WTC11 (cell line): Measurements from ENCODE around the gene MECR. TPM values are rescaled to one million over a fixed set of nuclear protein-coding genes. Genes with fewer than 3 reads are reported as not detected.
"Not testable (repeated sequence)": the region's sequence is repeated elsewhere in the genome, so short reads cannot be mapped to it uniquely, and the experiment has no call there.

Experiments
- ATAC-seq: fragments of 200-7000 bp; cut with Tn5 transposase; 2 replicates; pipeline ENCODE4 v1.10.0; 2021; ENCODE audit warnings: mild to moderate bottlenecking, moderate library complexity
- CTCF ChIA-PET: fragments of 300-600 bp; sonication (Branson Sonifier 250); formaldehyde crosslinking; loops from one replicate; lab custom pipeline; 2021; ENCODE audit warnings: antibody characterized with exemption; lab: Charles Lee
- POLR2A ChIA-PET: fragments of 350-600 bp; sonication (Branson Sonifier 250); formaldehyde crosslinking; loops from one replicate; lab custom pipeline; 2021; ENCODE audit warnings: antibody characterized with exemption; lab: Charles Lee
- DNase-seq: peaks from one replicate; pipeline ENCODE4 v3.0.0; 2021; ENCODE audit warnings: low spot score
- H3K27ac Mint-ChIP-seq: 2 replicates; pipeline ENCODE4 v1.8.0; 2021; ENCODE audit warnings: mixed read lengths
- H3K27me3 Mint-ChIP-seq: 2 replicates; pipeline ENCODE4 v1.8.0; 2021; ENCODE audit warnings: low read depth, mild to moderate bottlenecking, moderate library complexity, mixed read lengths
- H3K36me3 Mint-ChIP-seq: 2 replicates; pipeline ENCODE4 v1.8.0; 2021; ENCODE audit warnings: mixed read lengths
- H3K4me1 Mint-ChIP-seq: 2 replicates; pipeline ENCODE4 v1.8.0; 2022; ENCODE audit warnings: mixed read lengths
- H3K4me3 Mint-ChIP-seq: 2 replicates; pipeline ENCODE4 v1.8.0; 2021; ENCODE audit warnings: mild to moderate bottlenecking, moderate library complexity, mixed read lengths
- H3K9me3 Mint-ChIP-seq: 2 replicates; pipeline ENCODE4 v1.8.0; 2021; ENCODE audit warnings: mixed read lengths
- FOXK1 ChIP-seq: sonication (generic); formaldehyde crosslinking; IDR thresholded peaks from 2 replicates; pipeline ENCODE4 v1.8.0; 2022; ENCODE audit warnings: mild to moderate bottlenecking, moderate library complexity, missing genetic modification reagents
- GABPB1 ChIP-seq: sonication (generic); formaldehyde crosslinking; IDR thresholded peaks from 2 replicates; pipeline ENCODE4 v1.8.1; 2023; ENCODE audit warnings: mild to moderate bottlenecking, missing genetic modification reagents
- GRHL2 ChIP-seq: fragments of 250-450 bp; sonication (Bioruptor Pico); IDR thresholded peaks from 2 replicates; pipeline ENCODE4 v1.8.0; 2022; ENCODE audit warnings: mild to moderate bottlenecking, moderate library complexity; ENCODE audit not compliant: insufficient replicate concordance, severe bottlenecking
- GTF2I ChIP-seq: fragments of 250-450 bp; sonication (Bioruptor Pico); conservative IDR thresholded peaks from 2 replicates; pipeline ENCODE4 v1.4.0; 2021; ENCODE audit warnings: mild to moderate bottlenecking
- IRF2 ChIP-seq: sonication (generic); formaldehyde crosslinking; IDR thresholded peaks from 2 replicates; pipeline ENCODE4 v1.8.0; 2022; ENCODE audit warnings: low read depth, missing genetic modification reagents, borderline replicate concordance
- JUN ChIP-seq: sonication (generic); formaldehyde crosslinking; IDR thresholded peaks from 2 replicates; pipeline ENCODE4 v1.8.0; 2023; ENCODE audit warnings: mild to moderate bottlenecking, missing genetic modification reagents
- MYBL2 ChIP-seq: sonication (generic); formaldehyde crosslinking; IDR thresholded peaks from 2 replicates; pipeline ENCODE4 v1.8.1; 2023; ENCODE audit warnings: mild to moderate bottlenecking, moderate library complexity, missing genetic modification reagents
- NFE2L1 ChIP-seq: sonication (generic); formaldehyde crosslinking; IDR thresholded peaks from 2 replicates; pipeline ENCODE4 v1.8.1; 2023; ENCODE audit warnings: missing genetic modification reagents
- RELA ChIP-seq: sonication (generic); formaldehyde crosslinking; IDR thresholded peaks from 2 replicates; pipeline ENCODE4 v1.8.1; 2022; ENCODE audit warnings: missing genetic modification reagents, mild to moderate bottlenecking, borderline replicate concordance
- TCF7 ChIP-seq: sonication (generic); formaldehyde crosslinking; IDR thresholded peaks from 2 replicates; pipeline ENCODE4 v1.8.0; 2022; ENCODE audit warnings: mild to moderate bottlenecking, low read depth, missing genetic modification reagents, moderate library complexity
- ZNF219 ChIP-seq: sonication (generic); formaldehyde crosslinking; IDR thresholded peaks from 2 replicates; pipeline ENCODE4 v1.8.0; 2023; ENCODE audit warnings: missing genetic modification reagents, mild to moderate bottlenecking, borderline replicate concordance
- ZNF232 ChIP-seq: sonication (generic); formaldehyde crosslinking; IDR thresholded peaks from 2 replicates; pipeline ENCODE4 v1.8.0; 2022; ENCODE audit warnings: mild to moderate bottlenecking, missing genetic modification reagents
- ZNF263 ChIP-seq: sonication (generic); formaldehyde crosslinking; IDR thresholded peaks from 2 replicates; pipeline ENCODE4 v1.8.1; 2022; ENCODE audit warnings: low read depth, mild to moderate bottlenecking, moderate library complexity, missing genetic modification reagents
- ZNF317 ChIP-seq: sonication (generic); formaldehyde crosslinking; IDR thresholded peaks from 2 replicates; pipeline ENCODE4 v1.8.1; 2023; ENCODE audit warnings: low read depth, mild to moderate bottlenecking, moderate library complexity, missing genetic modification reagents, borderline replicate concordance
- ZNF416 ChIP-seq: fragments of 250-450 bp; sonication (Bioruptor Pico); IDR thresholded peaks from 2 replicates; pipeline ENCODE4 v1.9.0; 2021; ENCODE audit warnings: mild to moderate bottlenecking, inconsistent platforms
- ZNF423 ChIP-seq: fragments of 250-450 bp; sonication (Bioruptor Pico); IDR thresholded peaks from 2 replicates; pipeline ENCODE4 v2.1.2; 2022; ENCODE audit warnings: mild to moderate bottlenecking, moderate library complexity
- total RNA-seq: library from RNA; stranded (reverse); gene quantifications from 3 replicates; pipeline ENCODE4 v1.2.3, GENCODE V29; 2021
- TF ChIP-seq, protein P1 (sequence below): sonication (generic); formaldehyde crosslinking; IDR thresholded peaks from 2 replicates; pipeline ENCODE4 v1.8.1; 2022; ENCODE audit warnings: missing genetic modification reagents, borderline replicate concordance
- TF ChIP-seq, protein P2 (sequence below): sonication (generic); formaldehyde crosslinking; IDR thresholded peaks from 2 replicates; pipeline ENCODE4 v1.8.1; 2023; ENCODE audit warnings: mild to moderate bottlenecking, missing genetic modification reagents, moderate library complexity
- TF ChIP-seq, protein P3 (sequence below): sonication (generic); formaldehyde crosslinking; IDR thresholded peaks from 2 replicates; pipeline ENCODE4 v1.8.1; 2023; ENCODE audit warnings: mild to moderate bottlenecking, missing genetic modification reagents, borderline replicate concordance
- TF ChIP-seq, protein P4 (sequence below): fragments of 250-450 bp; sonication (Bioruptor Pico); IDR thresholded peaks from 2 replicates; pipeline ENCODE4 v1.9.0; 2021; ENCODE audit warnings: moderate library complexity, mild to moderate bottlenecking, inconsistent platforms, borderline replicate concordance
- TF ChIP-seq, protein P5 (sequence below): fragments of 250-450 bp; sonication (Bioruptor Pico); conservative IDR thresholded peaks from 2 replicates; pipeline ENCODE4 v1.9.0; 2021; ENCODE audit warnings: mild to moderate bottlenecking
- TF ChIP-seq, protein P6 (sequence below): sonication (generic); formaldehyde crosslinking; IDR thresholded peaks from 2 replicates; pipeline ENCODE4 v1.8.1; 2022; ENCODE audit warnings: mild to moderate bottlenecking, missing genetic modification reagents, moderate library complexity, borderline replicate concordance

The MECR gene
- total RNA-seq, 1 experiment from 2014 or later: 37.6 TPM

DNA sequence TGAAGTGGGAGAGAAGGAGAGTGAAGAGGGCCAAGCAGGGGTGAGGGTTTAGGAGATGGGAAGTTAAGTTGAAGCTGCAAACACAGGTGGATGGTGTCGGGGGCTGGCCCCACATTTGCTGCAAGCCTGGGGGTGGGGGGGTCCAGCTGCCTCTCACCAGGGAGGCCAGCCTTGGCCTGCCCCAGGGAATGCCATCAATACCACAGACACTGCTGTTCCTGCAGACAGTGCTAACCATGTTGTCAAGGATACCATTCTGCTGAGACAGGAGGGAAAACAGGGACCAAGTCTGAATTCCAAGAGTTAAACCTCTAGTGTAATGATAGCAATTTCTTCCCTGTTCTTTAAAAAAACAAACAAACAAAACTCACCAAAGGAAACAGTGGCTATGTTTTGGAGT lies 8.0 kb downstream of the MECR start:
- H3K9me3 Mint-ChIP-seq: no peaks in the 10 kb centered on the region
- no peak for DNase-seq
- no peaks in the 10 kb centered on the region for H3K27me3 Mint-ChIP-seq
- no peak for ATAC-seq
- ChIA-PET CTCF (interaction anchor here (1.2 kb wide), 1 partner anchor 41 kb away, joined by 5 read pairs; the partner anchor contains the start of gene SRSF4), POLR2A (no interaction called here)
- peaks cover 33% of the 10 kb centered on the region for H3K4me1 Mint-ChIP-seq
- H3K27ac Mint-ChIP-seq: peak overlapping the region; percentile 54; the same call in 1 of the 2 replicates
- no peak overlapping the region for H3K4me3 Mint-ChIP-seq
- peaks cover 5% of the 10 kb centered on the region; the same call in 1 of the 2 replicates for H3K36me3 Mint-ChIP-seq
- no peak for TF ChIP-seq ZNF317 (CRISPR knock-in tag)
- TF ChIP-seq MYBL2 (CRISPR knock-in tag): no peak
- no peak for TF ChIP-seq GABPB1 (CRISPR knock-in tag)
- TF ChIP-seq ZNF263: no peak
- TF ChIP-seq, protein P1, sequence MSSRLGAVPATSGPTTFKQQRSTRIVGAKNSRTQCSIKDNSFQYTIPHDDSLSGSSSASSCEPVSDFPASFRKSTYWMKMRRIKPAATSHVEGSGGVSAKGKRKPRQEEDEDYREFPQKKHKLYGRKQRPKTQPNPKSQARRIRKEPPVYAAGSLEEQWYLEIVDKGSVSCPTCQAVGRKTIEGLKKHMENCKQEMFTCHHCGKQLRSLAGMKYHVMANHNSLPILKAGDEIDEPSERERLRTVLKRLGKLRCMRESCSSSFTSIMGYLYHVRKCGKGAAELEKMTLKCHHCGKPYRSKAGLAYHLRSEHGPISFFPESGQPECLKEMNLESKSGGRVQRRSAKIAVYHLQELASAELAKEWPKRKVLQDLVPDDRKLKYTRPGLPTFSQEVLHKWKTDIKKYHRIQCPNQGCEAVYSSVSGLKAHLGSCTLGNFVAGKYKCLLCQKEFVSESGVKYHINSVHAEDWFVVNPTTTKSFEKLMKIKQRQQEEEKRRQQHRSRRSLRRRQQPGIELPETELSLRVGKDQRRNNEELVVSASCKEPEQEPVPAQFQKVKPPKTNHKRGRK (CRISPR knock-in tag): no peak
- no peak for TF ChIP-seq RELA (CRISPR knock-in tag)
- TF ChIP-seq, all 79 proteins: peak for 0

DNA sequence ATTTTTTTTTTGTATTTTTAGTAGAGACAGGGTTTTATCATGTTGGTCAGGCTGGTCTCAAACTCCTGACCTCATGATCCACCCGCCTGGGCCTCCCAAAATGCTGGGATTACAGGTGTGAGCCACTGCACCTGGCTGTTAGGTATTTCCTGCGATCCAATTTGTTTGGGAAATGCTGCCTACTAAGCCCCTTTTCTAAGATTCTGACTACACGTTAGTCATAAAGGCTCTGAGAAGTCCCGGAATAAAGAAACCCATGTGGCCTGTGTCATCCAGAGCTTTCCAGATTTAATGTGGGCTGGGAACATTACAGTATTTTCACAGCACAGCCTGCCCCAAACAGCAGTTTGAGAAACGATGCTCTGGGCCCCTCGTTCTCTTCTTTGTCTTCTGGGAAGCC lies 8.5 kb downstream of the MECR start:
- CTCF ChIA-PET: interaction anchor here (1.2 kb wide), 1 partner anchor 40 kb away, joined by 5 read pairs; the partner anchor contains the start of gene SRSF4

DNA sequence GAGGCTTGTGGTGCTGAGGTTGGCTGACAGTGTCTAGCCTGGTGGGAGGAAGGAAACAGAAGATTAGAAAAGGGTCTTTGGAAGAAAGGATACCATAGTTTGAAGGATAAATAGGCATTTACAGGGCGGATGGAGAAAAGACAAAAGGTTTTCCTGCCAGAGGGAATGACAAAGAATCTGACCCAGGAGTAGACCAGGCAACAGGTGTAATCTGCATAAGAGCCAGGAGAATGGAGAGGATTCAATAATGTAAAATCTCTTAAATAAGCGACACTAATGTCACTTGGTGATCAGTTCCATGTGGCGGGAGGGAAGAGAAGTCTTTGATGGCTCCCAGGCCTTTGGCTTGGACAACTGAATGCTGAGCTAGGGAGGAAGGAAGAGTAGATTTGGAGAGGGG lies 9.4 kb downstream of the MECR start:
- ChIA-PET CTCF (interaction anchor here (1.2 kb wide), 1 partner anchor 39 kb away, joined by 5 read pairs; the partner anchor contains the start of gene SRSF4), POLR2A (no interaction called here)
- peak overlapping the region; percentile 60 for H3K27ac Mint-ChIP-seq
- H3K4me3 Mint-ChIP-seq: no peak overlapping the region
- no peak for DNase-seq
- no peak for ATAC-seq
- no peaks in the 10 kb centered on the region for H3K27me3 Mint-ChIP-seq
- H3K4me1 Mint-ChIP-seq: peaks cover 26% of the 10 kb centered on the region
- peaks cover 5% of the 10 kb centered on the region; the same call in 1 of the 2 replicates for H3K36me3 Mint-ChIP-seq
- H3K9me3 Mint-ChIP-seq: no peaks in the 10 kb centered on the region
- TF ChIP-seq MYBL2 (CRISPR knock-in tag) (no peak), ZNF232 (CRISPR knock-in tag) (no peak), IRF2 (CRISPR knock-in tag) (no peak), GRHL2 (CRISPR knock-in tag) (no peak), JUN (CRISPR knock-in tag) (no peak), NFE2L1 (CRISPR knock-in tag) (no peak), ZNF219 (CRISPR knock-in tag) (no peak), FOXK1 (CRISPR knock-in tag) (no peak), GABPB1 (CRISPR knock-in tag) (no peak), GTF2I (no peak), ZNF423 (CRISPR knock-in tag) (no peak), TCF7 (CRISPR knock-in tag) (no peak), ZNF416 (CRISPR knock-in tag) (no peak)
- TF ChIP-seq, protein P2, sequence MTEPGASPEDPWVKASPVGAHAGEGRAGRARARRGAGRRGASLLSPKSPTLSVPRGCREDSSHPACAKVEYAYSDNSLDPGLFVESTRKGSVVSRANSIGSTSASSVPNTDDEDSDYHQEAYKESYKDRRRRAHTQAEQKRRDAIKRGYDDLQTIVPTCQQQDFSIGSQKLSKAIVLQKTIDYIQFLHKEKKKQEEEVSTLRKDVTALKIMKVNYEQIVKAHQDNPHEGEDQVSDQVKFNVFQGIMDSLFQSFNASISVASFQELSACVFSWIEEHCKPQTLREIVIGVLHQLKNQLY (CRISPR knock-in tag): no peak
- TF ChIP-seq, protein P3, sequence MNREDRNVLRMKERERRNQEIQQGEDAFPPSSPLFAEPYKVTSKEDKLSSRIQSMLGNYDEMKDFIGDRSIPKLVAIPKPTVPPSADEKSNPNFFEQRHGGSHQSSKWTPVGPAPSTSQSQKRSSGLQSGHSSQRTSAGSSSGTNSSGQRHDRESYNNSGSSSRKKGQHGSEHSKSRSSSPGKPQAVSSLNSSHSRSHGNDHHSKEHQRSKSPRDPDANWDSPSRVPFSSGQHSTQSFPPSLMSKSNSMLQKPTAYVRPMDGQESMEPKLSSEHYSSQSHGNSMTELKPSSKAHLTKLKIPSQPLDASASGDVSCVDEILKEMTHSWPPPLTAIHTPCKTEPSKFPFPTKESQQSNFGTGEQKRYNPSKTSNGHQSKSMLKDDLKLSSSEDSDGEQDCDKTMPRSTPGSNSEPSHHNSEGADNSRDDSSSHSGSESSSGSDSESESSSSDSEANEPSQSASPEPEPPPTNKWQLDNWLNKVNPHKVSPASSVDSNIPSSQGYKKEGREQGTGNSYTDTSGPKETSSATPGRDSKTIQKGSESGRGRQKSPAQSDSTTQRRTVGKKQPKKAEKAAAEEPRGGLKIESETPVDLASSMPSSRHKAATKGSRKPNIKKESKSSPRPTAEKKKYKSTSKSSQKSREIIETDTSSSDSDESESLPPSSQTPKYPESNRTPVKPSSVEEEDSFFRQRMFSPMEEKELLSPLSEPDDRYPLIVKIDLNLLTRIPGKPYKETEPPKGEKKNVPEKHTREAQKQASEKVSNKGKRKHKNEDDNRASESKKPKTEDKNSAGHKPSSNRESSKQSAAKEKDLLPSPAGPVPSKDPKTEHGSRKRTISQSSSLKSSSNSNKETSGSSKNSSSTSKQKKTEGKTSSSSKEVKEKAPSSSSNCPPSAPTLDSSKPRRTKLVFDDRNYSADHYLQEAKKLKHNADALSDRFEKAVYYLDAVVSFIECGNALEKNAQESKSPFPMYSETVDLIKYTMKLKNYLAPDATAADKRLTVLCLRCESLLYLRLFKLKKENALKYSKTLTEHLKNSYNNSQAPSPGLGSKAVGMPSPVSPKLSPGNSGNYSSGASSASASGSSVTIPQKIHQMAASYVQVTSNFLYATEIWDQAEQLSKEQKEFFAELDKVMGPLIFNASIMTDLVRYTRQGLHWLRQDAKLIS (CRISPR knock-in tag): no peak
- TF ChIP-seq, protein P4, sequence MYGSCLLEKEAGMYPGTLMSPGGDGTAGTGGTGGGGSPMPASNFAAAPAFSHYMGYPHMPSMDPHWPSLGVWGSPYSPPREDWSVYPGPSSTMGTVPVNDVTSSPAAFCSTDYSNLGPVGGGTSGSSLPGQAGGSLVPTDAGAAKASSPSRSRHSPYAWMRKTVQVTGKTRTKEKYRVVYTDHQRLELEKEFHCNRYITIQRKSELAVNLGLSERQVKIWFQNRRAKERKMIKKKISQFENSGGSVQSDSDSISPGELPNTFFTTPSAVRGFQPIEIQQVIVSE: no peak
- TF ChIP-seq, protein P5, sequence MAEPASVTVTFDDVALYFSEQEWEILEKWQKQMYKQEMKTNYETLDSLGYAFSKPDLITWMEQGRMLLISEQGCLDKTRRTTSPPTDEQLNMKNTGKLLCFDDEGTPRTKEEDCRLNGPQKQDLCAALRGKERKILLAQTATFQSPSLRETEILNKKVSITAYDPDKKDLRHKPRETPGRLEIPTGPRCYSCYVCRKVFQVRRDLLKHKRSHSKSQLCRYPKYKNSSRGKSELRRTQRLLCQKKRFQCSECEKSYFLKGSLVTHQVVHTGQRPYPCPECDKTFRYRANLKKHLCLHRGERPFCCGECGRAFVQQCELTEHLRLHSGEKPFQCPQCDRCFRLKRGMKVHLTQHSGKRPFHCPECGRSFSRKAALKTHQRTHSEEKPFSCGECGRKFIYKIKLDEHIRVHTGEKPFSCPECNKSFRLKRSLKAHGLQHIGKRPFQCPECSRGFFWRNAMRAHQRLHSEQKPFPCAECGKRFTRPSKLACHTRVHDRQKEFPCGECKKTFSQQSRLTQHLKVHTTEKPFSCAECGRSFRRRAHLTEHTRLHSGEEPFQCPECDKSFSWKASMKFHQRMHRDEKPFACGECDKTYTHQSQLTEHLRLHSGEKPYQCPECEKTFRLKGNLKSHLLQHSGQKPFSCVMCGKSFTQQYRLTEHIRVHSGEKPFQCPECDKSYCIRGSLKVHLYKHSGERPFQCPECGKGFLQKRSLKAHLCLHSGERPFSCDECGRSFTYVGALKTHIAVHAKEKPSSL (CRISPR knock-in tag): no peak
- TF ChIP-seq, protein P6, sequence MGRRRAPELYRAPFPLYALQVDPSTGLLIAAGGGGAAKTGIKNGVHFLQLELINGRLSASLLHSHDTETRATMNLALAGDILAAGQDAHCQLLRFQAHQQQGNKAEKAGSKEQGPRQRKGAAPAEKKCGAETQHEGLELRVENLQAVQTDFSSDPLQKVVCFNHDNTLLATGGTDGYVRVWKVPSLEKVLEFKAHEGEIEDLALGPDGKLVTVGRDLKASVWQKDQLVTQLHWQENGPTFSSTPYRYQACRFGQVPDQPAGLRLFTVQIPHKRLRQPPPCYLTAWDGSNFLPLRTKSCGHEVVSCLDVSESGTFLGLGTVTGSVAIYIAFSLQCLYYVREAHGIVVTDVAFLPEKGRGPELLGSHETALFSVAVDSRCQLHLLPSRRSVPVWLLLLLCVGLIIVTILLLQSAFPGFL (CRISPR knock-in tag): no peak

More for the DNA sequence above, 8.5 kb downstream of the MECR start:
- H3K27me3 Mint-ChIP-seq, POLR2A ChIA-PET, H3K36me3 Mint-ChIP-seq, H3K4me3 Mint-ChIP-seq, H3K9me3 Mint-ChIP-seq, DNase-seq, ATAC-seq: not testable (repeated sequence)
- Mint-ChIP-seq H3K27ac (peak overlapping the region; percentile 54; the same call in 1 of the 2 replicates), H3K4me1 (peaks cover 28% of the 10 kb centered on the region)
